ENCODE measurements around the gene RRP1B.
"Not testable (repeated sequence)": the region's sequence is repeated elsewhere in the genome, so short reads cannot be mapped to it uniquely, and the experiment has no call there.

The RRP1B gene, protein sequence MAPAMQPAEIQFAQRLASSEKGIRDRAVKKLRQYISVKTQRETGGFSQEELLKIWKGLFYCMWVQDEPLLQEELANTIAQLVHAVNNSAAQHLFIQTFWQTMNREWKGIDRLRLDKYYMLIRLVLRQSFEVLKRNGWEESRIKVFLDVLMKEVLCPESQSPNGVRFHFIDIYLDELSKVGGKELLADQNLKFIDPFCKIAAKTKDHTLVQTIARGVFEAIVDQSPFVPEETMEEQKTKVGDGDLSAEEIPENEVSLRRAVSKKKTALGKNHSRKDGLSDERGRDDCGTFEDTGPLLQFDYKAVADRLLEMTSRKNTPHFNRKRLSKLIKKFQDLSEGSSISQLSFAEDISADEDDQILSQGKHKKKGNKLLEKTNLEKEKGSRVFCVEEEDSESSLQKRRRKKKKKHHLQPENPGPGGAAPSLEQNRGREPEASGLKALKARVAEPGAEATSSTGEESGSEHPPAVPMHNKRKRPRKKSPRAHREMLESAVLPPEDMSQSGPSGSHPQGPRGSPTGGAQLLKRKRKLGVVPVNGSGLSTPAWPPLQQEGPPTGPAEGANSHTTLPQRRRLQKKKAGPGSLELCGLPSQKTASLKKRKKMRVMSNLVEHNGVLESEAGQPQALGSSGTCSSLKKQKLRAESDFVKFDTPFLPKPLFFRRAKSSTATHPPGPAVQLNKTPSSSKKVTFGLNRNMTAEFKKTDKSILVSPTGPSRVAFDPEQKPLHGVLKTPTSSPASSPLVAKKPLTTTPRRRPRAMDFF
- 106 to 119 reads per million in 2 donors for total RNA-seq

DNA sequence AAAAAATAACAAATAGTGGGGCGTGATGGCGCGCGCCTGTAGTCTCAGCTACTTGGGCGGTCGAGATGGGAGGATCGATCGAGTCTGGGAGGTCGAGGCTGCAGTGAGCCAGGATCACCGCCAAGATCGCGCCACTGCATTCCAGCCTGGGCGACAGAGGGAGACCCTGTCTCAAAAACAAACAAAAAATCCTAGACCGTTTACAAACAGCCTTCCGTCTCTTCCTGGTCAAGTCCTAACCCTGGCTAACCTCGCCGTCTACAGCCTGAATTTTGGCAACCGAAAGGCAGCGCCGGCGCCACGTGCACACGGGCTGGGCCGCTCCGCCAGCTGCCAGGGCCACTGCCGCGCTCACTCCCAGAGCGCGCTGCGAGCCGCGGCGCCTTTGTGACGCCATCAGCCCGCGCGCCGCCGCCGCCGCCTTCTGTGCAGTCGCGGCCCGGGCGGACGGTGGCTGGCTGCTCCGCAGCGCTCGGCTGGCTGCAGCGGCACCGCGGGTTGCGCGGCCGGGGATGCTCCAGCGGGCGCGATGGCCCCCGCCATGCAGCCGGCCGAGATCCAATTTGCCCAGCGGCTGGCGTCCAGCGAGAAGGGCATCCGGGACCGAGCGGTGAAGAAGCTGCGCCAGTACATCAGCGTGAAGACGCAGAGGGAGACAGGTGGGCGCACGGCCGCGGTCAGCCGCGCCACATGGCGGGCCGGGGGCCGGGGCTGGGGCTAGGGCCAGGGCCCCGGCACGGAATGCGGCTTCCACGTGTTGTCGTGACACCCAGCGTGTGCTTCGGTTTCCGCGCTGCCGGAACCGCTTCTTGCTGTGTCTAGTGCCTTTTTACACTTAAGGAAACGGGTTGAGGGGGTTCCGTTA, at the start of gene RRP1B, which contains the start of gene HSF2BP:
Gene RRP1B (plus strand): TSS at position 425 of the 865 bp plus-strand sequence. CDS start 105 bp downstream, at position 530.
Gene HSF2BP (minus strand): TSS at position 353 of the 865 bp plus-strand sequence. CDS start 1,392 bp downstream, outside the sequence.
- DNase-seq: peak; percentile 70

DNA sequence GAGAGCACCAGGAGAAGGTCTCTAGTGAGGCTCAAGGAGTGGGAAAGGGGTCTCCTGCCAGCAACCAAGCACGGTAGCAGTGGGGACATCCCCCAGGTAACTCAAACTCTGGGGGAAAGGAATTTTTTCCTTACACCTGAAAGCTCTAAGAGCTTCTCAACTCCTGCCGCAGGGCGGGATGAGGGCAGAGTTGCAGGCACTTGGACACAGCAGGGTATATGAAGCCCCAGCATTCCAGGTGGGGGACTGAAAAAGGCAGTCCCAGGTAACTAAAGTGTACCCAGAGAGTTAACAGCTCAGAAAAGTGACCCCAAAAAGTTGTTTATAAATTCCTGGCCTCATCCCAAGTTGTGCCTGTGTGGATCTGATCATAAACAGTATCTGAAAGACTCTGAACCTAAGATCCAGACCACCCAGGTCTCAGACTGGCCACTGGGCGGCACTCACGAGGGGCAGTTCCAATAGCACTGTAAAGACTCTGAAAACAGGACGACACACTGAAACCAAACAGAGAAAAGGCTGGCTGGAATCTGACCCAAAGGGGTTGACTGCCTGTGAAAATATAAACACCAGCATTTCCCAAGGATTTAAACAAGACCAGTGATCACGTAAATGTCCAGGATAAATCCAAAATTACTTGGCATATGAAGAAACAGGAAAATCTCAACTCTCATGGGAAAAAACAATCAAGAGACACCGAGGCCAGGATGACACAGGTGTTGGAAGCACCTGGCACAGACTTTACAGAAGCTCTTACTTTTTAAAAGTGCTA, 47.6 kb upstream of the RRP1B start:
- DNase-seq: no peak

DNA sequence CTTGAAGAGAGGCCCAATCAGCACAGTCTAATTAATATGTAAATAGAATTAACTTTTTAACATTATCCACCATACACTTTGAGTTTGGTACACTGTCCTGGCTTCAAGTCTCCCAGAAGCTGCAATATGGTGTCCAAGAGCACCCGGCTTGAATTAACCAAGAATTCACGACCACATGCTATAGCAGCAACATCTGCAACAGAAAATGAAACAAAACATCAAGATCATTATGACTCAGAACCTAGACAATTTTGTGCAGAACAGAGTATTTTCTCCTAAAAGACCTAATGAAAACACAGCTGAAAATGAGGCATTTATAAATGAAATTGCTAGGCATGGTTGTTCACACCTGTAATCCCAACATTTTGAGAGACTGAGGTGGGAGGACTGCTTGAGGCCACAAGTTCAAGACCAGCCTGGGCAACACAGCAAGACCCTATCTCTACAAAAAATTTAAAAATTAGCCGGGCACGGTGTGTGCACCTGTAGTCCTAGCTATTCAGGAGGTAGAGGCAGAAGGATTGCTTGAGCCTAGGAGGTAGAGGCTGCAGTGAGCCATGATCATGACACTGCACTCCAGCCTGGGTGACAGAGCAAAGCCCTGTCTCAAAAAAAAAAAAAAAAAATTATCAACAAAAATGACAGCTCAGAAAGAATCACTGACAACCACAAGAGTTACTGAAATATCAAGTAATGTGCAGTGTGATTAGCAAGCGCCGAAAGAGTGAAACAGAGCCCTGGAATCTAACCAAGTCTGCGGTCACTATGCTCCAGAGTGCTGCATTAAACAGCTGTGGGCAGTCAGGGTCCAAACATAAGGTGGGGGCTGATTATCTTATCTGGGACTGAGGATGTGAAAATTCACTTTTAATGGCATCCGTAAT, 45.4 kb upstream of the RRP1B start:
- DNase-seq: no peak

DNA sequence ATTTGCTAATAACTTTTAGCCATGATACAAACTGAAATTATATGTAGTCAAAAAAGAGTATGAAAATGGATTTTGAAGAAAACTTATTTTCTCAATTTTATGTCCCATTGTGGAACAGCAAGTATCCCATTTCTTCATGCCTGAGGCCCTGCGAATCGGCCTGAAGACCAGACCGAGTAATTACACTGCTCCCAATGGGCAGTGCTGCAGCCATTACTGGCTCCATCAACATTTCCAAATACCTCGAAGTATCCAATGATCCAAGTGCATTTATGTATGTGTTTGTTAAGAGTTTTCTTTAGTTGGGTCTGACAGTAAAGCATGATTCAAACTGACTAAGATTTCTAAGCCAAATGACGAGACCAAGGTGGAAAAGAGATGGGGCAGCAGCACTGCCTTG, 44.5 kb upstream of the RRP1B start:
- no peak for DNase-seq

DNA sequence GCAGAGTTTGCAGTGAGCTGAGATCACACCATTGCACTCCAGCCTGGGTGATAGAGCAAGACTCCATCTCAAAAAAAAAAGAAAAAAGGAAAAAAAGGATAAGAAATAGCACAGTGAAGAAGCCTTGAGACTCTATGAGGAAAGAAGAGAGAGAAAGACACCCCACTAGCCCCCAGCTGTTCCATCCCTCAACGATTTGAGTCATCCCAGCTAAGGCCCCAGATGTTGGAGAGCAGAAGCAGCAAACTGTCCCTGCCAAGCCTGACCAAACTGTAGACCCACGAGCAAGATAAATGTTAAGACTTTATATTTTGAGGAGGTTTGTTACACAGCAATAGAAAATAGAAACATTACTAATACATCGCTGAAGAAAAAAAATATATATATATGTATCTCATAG, 42.5 kb upstream of the RRP1B start:
- DNase-seq: not testable (repeated sequence)

DNA sequence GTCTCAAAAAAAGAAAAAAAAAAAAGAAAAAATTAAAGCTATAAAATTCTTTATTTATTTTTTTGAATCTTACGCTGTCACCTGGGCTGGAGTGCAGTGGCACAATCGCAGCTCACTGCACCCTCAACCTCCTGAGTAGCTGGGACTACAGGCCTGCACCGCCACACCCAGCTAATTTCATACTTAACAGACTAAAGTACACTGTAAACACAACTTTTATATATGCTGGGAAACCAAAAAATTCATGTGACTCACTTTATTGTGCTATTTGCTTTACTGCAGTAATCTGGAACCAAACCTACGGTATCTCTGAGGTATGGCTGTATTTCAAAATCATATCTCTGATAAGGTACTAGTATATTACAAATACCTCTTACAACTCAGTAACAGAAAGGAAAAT, 40.4 kb upstream of the RRP1B start:
- DNase-seq: no peak

DNA sequence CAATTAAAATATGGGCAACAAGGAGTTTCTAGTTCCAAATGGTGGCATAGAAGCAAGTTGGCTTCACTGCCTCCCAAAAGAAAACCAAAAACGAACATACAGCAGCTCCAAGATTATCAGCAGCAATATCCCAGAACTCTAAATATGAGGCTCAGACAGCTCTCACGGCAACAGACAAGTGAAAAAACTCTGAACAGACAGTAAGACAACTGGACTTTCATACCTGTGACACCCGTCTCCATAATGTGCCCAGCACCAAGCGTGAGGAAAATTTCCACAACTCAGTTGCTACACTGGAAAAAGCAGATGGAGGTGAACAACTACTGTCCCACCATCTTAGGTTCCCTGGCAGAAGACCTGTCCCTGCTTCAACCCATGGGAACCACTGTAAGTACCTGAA, 40.0 kb upstream of the RRP1B start:
- no peak for DNase-seq

DNA sequence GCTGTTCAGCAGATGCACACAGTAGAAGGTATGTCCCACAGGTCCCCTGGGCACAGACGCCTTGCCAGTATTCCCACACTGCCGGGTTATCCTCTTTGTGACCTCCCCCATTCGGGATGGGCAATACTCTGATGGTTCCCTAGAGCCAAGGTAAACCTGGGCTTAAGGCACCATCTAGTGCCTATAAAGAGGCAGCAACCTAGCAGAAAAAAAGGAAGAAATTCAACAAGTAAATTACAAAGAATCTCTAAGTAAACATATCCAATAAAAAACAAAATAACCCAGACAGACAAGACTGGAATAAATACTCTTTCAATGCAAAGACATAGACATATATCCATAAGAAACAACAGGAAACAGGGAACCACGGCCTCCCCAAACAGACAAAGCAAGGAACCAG, 39.5 kb upstream of the RRP1B start:
- no peak for DNase-seq

DNA sequence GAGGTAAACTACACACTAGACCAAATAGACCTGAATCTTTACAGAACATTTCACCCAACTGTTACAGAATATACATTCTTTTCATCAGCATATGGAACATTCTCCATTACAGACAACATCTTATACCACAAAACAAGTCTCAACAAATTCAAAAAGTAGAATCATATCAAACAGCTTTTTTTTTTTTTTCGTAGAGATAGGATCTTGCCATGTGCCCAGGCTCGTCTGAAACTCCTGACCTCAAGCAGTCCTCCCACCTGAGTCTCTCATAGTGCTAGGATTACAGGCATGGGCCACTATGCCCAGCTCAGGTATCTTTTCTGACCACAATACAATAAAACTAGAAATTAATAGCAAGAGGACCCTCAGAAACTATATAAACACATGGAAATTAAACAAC, 36.6 kb upstream of the RRP1B start:
- no peak for DNase-seq

DNA sequence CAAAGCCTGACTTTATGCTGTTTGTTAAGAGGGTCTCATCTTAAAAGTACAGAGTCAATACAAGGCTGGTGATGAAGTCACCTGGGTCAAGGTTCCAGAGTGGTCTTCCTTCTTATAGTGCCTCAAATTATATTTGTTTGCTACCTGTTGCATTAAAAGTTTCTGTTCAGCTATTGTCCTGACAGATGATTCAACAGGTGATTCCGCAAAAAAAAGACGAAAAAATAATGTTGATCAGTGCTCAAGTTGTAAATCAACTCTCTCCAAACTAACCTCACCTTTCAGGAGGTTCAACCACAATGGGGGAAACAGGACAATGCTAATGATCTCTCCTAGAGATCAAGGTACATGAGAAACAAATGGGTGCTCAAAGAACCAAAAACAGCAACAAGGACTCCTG, 35.8 kb upstream of the RRP1B start:
- DNase-seq: no peak

DNA sequence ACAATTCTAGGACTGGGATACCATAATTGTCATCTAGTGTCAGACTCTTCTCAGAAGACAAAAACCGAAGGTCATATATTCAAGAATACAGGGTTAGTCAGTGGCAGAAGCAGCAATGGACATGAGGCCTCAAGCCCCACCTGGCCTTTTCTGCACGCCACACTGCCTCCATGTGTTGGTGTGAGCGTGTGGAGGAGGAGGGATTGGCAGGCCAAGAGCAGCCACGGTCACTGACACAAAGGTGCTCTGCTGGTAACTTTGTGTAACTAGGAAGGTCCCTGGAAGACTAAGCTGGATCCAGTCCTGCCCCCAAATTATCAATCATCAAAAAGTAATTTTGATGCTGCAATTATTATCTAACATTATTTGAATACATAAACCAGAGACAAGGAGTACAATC, 35.0 kb upstream of the RRP1B start:
- DNase-seq: no peak

DNA sequence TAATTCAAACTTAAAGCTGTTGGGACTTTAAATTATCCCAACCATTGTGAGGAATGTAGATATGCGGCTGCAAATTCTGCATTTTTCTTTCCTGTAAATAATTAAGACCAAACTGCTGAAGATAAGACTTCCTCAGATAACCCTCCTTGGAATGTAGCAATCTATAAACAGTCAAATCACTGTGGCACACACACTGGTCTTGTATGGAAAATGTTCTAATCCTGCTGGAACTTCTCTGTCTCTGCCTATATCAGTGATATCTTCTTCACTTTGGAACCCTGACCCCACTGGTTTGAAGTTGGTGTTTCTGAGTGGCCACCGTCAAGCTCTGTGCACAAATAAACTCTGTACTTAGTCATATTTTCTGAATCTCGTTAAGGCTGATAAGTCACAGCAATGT, 33.0 kb upstream of the RRP1B start:
- DNase-seq: no peak

DNA sequence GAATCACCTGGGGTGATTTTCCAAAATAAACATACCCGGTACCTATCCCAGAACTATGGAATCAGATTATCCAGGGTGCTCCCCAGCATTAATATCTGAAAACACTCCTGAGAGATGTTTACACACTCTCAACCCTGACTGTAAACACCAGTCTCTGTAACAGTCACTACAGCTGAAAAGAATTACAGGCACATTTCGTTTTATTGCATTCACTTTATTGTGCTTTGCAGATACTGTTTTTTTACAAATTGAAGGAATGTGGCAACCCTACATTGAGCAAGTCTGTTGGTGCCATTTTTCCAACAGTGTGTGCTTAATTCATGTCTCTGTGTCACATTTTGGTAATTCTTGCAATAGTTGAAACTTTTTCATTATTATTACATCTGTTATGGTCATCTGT, 31.8 kb upstream of the RRP1B start:
- DNase-seq: no peak

DNA sequence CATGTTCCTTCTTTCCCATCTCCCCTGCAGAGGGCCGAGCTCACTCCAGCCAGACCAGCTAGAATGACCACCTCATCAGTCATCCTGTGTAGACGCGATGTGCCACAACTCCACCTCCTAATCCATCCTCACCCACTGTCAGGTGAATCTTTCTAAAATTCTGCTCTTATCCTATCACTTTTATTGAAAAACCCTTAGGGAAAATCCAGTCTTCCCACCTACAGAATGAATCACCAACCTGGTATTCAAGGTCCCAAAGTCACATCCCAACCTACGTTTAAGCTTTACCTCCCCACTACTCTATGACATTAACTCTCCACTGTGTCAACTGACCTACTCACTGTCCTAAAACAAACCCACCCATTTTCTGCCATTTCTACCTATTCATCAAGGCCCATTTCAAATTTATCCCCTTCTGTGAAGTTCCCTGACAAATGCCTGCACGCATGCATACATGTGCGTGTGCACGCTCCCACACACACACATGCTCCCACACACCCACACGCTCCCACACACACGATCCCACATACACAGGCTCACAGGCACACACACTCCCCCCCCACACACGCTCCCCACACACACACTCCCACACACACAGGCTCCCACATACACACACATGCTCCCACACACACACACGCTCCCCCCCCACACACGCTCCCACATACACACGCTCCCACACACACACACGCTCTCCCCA, 27.8 kb upstream of the RRP1B start:
- DNase-seq: no peak

DNA sequence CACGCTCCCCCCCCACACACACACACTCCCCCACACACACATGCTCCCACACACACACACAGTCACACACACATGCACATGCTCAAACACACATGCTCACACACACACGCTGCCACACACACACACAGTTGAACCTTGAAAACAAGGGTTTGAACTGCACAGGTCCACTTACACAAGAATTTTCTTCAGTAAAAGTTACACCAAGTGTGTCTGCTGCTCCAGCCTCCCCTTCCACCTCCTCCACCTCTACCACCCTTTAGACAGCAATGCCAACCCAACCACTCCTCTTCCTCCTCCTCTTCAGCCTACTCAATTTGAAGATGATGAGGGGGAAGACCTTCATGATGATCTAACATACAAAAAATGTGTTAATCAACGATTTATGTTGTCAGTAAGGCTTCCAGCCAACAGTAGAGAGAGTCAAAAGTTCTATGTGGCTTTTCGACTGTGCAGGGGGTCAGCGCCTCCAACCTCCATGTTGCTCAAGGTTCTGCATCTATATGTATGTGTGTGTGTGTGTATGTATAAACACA, 26.9 kb upstream of the RRP1B start:
- no peak for DNase-seq

DNA sequence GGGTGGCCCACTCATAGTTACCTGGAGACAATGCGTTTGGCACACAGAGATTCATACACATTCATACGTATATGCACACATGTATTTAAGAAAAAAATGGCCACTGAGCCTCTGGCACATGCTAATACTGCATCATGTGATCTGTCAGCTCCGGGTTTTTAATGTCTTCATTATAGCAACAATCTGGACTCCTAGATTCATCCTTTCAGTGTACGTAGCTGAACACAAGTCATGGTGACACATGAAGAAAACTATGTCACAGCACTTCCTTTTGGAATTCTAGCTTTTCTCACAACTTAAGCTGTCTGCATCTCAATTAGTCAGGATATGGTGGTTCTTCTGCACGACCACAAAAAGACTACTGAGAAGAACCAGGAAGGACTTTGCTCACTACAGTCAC, 24.7 kb upstream of the RRP1B start:
- DNase-seq: no peak

DNA sequence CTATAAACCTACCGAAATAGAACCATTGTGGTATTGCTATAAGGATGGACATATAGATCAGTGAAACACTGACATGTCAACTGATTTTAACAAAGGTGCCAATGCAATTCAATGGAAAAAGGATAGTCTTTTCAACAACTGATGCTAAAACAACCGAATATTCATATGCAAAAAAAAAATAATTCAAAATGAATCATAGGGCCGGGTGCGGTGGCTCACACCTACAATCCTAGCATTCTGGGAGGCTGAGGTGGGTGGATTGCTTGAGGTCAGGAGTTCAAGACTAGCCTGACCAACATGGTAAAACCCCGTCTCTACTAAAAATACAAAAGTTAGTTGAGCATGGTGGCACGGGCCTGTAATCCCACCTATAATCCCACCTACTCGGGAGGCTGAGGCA, 23.9 kb upstream of the RRP1B start:
- DNase-seq: no peak

DNA sequence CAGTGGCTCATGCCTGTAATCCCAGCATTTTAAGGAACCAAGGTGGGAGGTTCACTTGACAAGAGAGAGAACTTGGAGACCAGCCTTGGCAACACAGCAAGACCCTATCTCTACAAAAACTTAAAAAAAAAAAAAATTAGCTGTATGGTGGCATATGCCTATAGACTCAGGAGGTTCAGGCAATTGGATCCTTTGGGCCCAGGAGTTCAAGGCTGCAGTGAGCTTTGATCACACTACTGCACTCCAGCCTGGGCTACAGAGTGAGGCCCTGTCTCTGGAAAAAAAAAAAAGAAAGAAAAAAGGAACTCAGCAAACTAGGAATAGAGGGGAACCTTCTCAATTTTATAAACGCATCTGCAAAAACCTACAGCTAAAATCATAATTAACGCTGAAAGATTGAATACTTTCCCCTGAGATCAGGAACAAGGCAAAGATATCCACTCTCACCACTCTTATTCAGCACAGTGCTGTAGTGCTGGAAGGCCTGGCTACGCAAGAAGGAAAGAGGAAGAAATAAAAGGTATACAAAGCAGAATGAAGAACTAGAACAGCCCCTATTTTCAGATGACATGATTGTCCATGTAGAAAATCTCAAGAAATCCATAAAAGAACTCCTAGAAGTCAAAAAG, 21.7 kb upstream of the RRP1B start:
- no peak for DNase-seq

DNA sequence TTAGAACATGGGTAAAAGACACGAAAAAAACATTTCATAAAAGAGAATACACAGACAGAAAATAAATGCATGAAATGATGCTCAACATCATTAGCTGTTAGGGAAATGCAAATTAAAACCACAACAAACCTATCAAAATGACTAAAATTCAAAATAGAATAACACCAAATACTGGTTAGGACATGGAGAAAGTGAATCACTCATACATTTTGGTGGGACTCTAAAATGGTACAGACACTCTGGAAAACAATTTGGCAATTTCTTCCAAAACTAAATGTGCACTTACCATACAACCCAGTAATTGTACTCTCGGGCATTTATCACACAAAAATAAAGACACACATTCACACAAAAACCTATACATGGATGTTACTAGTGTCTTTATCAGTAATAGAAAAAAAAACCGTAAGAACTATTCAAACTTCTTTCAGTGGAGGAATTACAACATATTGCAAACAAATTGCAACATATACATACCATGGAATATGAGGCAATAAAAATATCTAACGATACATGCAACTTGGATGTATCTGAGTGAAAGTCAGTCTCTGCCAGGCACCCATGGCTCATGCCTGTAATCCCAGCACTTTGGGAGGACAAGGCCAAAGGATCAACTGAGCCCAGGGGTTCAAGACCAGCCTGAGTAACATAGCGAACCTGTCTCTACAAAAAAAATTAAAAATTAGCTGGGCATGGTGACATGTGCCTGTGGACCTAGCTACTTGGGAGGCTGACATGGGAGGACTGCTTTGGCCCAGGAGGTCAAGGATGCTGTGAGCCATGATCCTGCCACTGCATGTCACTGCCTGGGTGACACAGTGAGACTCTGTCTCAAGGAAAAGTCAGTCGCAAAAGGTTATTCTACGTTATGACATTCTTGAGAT, 19.6 kb upstream of the RRP1B start:
- DNase-seq: no peak
